ENCODE results near the gene TSPAN9.

The TSPAN9 gene

DNA sequence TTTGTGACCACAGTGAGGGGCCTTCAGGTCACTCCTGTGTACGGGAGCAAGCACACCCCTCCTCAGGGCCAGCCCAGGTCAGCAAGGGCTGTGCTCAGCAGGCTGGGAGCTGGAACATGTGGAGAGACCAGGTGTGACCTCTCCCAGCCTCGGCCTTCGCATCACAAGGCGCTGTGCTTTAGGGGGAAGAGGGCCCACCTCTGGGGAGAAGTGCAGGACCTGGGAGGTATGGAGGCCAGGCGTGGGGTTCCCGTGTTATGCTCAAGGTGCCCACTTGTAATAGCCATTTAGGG lies 219.2 kb downstream of the TSPAN9 start:
- TF ChIP-seq, protein P1, sequence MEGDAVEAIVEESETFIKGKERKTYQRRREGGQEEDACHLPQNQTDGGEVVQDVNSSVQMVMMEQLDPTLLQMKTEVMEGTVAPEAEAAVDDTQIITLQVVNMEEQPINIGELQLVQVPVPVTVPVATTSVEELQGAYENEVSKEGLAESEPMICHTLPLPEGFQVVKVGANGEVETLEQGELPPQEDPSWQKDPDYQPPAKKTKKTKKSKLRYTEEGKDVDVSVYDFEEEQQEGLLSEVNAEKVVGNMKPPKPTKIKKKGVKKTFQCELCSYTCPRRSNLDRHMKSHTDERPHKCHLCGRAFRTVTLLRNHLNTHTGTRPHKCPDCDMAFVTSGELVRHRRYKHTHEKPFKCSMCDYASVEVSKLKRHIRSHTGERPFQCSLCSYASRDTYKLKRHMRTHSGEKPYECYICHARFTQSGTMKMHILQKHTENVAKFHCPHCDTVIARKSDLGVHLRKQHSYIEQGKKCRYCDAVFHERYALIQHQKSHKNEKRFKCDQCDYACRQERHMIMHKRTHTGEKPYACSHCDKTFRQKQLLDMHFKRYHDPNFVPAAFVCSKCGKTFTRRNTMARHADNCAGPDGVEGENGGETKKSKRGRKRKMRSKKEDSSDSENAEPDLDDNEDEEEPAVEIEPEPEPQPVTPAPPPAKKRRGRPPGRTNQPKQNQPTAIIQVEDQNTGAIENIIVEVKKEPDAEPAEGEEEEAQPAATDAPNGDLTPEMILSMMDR (IDR thresholded peaks at IDR 0.05; ENCODE audit: control extremely low read depth, extremely low read depth, low read depth, missing control alignments), result no peak
- ChIA-PET POLR2A (no interaction called here), CTCF (interaction anchor here (1.1 to 1.5 kb wide), 2 partner anchors 21 to 481 kb away, joined by 3 to 4 read pairs; no protein-coding TSS in a partner anchor)

GRCh38 chr12:3298603-3299002 lies 221.4 kb downstream of the TSPAN9 start:
- DNase-seq (ENCODE audit: extremely low spot score), result no peak
- ChIA-PET CTCF (interaction anchor here (0.9 to 10.6 kb wide), 17 partner anchors 10 to 978 kb away, joined by 3 to 197 read pairs (median 22); no protein-coding TSS in a partner anchor), POLR2A (no interaction called here)
- TF ChIP-seq, protein P1 (IDR thresholded peaks at IDR 0.05; ENCODE audit: control extremely low read depth, extremely low read depth, low read depth, missing control alignments), result no peak

More for the DNA sequence above, 219.2 kb downstream of the TSPAN9 start:
- no peak for DNase-seq (ENCODE audit: extremely low spot score)

DNA sequence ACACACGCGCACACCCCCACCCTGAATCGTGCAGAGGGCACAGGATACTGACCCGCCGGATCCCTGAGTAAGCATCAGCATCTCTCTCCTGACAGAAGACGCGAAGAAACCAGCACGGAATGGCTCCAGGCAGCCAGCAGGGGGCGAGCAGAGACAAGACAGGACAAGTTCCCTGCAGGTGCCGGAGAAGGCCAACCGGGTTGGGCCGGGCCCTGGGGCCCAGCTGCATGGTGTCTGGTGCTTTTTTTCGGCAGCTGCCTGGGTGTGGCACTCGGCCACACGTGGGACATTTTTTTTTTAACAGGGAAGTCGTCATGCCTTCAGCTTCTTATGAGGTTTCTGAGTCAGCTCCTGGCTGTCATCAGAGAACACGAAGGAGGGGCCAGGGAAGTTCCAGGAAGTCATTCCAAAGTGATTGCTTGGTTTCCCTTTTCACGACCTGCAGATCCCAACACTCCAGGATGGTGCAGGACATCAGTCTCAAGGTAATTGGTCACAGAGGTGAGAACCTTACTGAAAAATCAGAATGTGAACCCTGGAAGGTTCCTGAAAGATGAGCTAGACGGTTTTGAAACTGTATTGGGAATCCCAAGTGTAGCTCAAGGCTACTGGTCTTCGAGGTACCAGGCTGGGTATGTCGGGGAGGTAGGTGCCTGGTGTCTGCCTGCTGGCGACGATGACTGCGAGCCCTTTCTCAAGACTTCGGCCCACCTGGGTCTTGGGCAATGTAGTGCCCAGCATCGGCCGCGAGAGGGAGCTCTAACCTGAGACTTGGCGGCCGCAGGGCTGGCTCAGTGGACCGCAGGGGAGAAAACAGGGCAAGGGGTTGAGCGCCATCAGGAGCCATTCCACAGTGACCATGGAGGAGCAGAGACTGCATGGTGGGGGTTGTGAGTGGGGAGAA lies 223.0 kb downstream of the TSPAN9 start:
- TF ChIP-seq, protein P1 (IDR thresholded peaks at IDR 0.05; ENCODE audit: control extremely low read depth, extremely low read depth, low read depth, missing control alignments), result peak; percentile 95
- CTCF ChIA-PET, result interaction anchor here (0.7 to 10.6 kb wide), 116 partner anchors 9 to 1120 kb away, joined by 3 to 197 read pairs (median 4); partner anchors contain the start of gene CRACR2A
- POLR2A ChIA-PET, result interaction anchor here (1.2 kb wide), 1 partner anchor 504 kb away, joined by 3 read pairs; no protein-coding TSS in a partner anchor
- DNase-seq (ENCODE audit: extremely low spot score), result peak; percentile 83

DNA sequence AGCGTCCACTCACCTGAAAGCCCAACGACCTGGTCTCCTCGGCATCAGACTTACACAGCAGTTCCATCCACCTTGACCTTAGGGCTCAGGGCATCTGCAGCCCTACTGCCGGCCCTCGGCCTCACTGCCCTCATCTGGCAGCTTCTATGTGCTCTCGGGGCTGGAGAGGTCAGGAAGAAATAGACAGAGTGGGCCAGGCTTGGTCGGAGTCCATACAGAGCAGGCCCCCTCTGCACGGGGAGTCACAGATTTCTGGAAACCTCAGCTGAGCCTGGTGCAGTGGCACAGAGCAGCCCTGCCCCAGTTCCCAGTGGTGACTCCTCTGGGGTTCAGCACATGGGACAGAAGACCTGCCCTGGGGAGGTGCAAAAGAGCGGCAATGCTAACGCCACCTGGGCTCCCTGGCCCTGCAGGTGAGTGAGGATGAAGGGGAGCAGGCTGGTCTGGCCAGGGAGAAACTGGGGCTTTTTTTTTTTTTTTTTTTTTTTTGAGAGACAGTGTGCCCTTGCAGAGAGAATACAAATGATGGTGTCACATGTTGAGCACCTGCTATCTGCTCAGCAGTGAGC lies 223.7 kb downstream of the TSPAN9 start:
- POLR2A ChIA-PET, result interaction anchor here (1.2 kb wide), 1 partner anchor 503 kb away, joined by 3 read pairs; no protein-coding TSS in a partner anchor
- TF ChIP-seq, protein P1 (IDR thresholded peaks at IDR 0.05; ENCODE audit: control extremely low read depth, extremely low read depth, low read depth, missing control alignments), result no peak
- no peak for DNase-seq (ENCODE audit: extremely low spot score)
- CTCF ChIA-PET, result interaction anchor here (0.7 to 10.6 kb wide), 92 partner anchors 9 to 1119 kb away, joined by 3 to 197 read pairs (median 5); partner anchors contain the start of gene CRACR2A

GRCh38 chr12:3302401-3303041 lies 225.3 kb downstream of the TSPAN9 start:
- POLR2A ChIA-PET, result no interaction called here
- TF ChIP-seq, protein P1 (IDR thresholded peaks at IDR 0.05; ENCODE audit: control extremely low read depth, extremely low read depth, low read depth, missing control alignments), result no peak
- CTCF ChIA-PET, result interaction anchor here (2.0 to 10.6 kb wide), 6 partner anchors 11 to 504 kb away, joined by 5 to 197 read pairs (median 50); no protein-coding TSS in a partner anchor
- no peak for DNase-seq (ENCODE audit: extremely low spot score)
